ENCODE results near the gene PTPRK.
"Not testable (repeated sequence)": the region's sequence is repeated elsewhere in the genome, so short reads cannot be mapped to it uniquely, and the experiment has no call there.

The PTPRK gene

GRCh38 chr6:127992144-127992543 is 528.3 kb downstream of the PTPRK start:
- no peak for FAIRE-seq

DNA sequence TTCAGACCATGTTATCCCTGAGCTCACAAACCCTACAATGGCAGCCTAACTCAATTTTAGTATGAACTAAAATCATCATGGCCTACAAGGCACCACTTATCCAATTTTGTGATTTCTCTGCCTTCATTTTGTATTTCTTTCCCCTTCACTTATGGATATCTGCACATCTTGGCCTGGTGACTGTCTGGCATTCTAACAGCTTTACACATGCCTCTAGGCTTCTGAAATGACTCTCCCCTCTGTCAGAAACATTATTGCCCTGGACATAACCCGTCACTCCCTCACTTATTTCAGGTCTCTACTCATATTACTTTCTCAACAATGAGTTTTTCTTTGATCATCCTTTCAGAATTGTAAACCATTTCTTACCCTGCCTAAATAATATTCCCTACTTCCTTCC is 530.3 kb downstream of the PTPRK start:
- no peak for FAIRE-seq

- FAIRE-seq, result no peak
These were observed 539.4 kb downstream of the PTPRK start for GRCh38 chr6:127980996-127981395.

DNA sequence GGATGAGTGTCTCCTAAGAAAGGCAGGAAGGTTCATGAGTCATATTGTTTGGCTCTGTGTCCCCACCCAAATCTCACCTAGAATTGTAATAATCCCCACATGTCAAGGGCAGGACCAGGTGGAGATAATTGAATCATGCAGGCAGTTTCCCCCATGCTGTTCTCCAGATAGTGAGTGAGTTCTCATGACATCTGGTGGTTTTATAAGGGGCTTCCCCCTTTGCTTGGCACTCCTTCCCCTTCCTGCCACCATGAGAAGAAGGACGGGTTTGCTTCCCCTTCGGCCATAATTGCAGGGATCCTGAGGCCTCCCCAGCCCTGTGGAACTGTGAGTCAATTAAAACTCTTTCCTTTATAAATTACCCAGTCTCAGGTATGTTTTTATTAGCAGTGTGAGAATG is 542.2 kb downstream of the PTPRK start:
- FAIRE-seq, result not testable (repeated sequence)

- FAIRE-seq, result no peak
These were observed 543.6 kb downstream of the PTPRK start for GRCh38 chr6:127976796-127977195.

GRCh38 chr6:127976111-127976510 is 544.3 kb downstream of the PTPRK start:
- FAIRE-seq, result no peak

- no peak for FAIRE-seq
These were observed 547.6 kb downstream of the PTPRK start for GRCh38 chr6:127972815-127973214.

GRCh38 chr6:127971945-127972391 is 548.4 kb downstream of the PTPRK start:
- no peak for FAIRE-seq

- no peak for FAIRE-seq
These were observed 549.0 kb downstream of the PTPRK start for GRCh38 chr6:127971386-127971785.

GRCh38 chr6:127969701-127970100 is 550.7 kb downstream of the PTPRK start:
- FAIRE-seq, result no peak

DNA sequence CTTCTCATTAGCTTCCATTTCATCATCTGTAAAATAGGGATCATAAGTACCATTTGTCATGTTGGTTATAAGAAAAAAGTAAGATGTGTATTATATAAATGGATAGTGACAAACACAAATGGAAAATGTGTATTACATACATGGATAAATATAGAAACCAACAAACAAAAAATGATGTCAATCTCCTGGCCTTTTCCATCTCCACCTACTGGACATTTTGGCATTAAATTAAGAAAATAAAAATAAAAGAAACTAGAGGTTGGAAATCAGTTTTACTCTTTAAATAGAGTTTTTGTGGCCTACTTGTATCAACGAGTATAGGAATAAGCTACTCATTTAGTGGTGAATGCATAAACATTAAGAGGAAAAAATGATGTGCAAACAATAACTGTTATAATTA is 552.0 kb downstream of the PTPRK start:
- FAIRE-seq, result no peak

DNA sequence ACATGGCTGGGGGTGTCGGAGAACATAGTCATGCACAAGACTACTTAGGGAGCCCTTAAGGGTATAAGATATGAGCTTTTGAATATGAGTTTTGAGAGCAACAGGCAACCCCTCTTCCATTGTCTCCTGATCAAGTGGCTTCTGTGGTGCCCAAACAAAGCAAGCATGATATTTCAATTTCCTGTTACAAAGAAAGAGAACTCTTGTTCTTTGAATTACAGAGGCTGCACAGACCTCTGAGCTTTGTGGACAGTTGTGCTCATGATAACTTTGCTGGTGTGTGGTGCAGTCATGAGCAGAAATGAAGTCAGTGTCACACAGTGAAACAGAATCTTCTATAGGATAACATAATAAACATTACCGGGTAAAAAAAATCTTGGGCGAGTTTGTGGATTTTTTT is 552.7 kb downstream of the PTPRK start:
- no peak for FAIRE-seq

DNA sequence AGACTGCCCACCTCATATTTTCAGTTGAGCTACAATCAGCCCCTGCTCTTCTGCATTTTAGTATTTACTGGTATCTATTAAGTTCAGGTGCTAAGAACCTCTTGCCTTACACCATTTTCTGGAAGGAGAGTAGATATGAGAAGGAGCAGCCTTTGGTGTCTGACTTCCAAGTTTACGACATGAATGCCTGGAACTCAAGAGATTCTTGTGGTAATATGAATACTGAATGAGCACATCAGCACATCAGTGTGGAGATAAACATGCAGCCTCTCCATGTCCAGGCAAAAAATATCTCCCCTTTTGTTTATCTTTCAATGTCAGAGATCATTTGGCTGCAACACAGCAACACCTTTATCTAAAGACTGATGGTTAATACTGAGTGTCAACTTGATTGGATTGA is 553.8 kb downstream of the PTPRK start:
- no peak for FAIRE-seq

DNA sequence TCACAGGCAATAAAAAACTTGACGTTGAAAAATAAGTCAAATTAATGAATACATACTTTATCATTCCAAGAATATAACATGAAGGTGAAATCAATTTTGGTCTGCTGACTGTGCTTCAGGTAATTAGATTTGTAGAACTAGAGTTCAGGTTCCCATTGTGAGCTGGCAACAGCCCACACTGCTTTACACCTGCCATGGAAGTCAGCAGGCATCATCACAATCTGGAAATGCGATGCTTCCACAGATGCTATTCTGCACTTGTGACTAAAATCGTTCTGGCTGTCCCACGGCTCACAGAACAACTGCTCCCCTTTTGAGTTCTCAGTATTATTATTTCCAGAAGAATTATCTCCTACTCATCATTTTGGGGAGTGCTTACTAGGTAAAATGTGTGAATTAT is 556.9 kb downstream of the PTPRK start:
- no peak for FAIRE-seq

DNA sequence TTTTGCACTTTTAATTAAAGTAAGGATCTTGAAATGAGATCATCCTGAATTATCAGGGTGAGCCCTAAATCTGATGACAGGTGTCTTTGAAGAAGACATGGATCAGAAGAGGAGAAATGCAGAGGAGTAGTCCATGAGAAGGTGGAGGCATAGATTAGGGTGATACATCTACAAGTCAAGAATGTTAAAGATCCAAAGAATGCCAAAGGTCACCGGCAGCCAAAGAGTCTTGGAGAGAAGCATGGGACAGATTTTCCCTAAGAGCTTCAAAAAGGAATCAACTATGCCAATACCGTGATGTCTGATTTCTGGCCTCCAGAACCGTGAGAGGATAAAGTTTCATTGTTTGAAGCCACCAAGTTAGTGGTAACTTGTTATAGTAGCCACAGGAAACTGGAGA is 560.5 kb downstream of the PTPRK start:
- FAIRE-seq, result no peak

GRCh38 chr6:127956956-127957355 is 563.4 kb downstream of the PTPRK start:
- FAIRE-seq, result no peak

- FAIRE-seq, result no peak
These were observed 564.0 kb downstream of the PTPRK start for GRCh38 chr6:127956260-127956888.

- no peak for FAIRE-seq
These were observed 566.3 kb downstream of the PTPRK start for GRCh38 chr6:127954082-127954481.

DNA sequence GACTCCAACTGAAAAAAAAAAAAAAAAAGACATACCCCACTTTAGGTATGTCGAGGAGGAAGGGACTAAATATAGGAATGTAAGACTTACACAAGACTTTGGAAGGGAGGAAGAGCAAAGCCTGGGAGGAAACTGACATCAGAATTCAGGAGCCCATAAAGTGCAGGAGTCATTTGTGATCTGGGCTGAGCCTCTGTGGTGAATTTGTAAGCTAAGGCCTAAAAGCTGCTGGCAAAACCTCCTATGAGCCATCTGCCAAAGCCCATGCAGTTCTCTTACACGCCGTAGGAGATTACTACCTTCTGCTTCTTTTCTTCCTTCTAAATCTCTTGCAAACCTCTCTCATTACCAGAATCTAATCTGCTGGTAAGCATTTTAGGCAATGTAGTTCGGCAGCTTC is 567.6 kb downstream of the PTPRK start:
- no peak for FAIRE-seq

DNA sequence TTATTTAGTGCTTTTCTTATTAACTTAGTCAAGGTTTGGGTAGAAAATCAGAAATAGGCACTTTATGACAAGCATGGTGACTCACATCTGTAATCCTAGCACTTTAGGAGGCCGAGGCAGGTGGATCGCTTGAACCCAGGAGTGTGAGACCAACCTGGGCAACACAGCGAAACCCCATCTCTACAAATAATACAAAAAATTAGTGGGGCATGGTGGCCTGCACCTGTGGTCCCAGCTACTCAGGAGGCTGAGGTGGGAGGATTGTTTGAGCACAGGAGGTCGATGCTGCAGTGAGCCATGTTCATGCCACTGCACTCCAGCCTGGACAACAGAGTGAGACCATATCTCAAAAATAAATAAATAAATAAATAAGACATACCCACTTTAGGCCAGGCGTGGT is 568.2 kb downstream of the PTPRK start:
- FAIRE-seq, result no peak

DNA sequence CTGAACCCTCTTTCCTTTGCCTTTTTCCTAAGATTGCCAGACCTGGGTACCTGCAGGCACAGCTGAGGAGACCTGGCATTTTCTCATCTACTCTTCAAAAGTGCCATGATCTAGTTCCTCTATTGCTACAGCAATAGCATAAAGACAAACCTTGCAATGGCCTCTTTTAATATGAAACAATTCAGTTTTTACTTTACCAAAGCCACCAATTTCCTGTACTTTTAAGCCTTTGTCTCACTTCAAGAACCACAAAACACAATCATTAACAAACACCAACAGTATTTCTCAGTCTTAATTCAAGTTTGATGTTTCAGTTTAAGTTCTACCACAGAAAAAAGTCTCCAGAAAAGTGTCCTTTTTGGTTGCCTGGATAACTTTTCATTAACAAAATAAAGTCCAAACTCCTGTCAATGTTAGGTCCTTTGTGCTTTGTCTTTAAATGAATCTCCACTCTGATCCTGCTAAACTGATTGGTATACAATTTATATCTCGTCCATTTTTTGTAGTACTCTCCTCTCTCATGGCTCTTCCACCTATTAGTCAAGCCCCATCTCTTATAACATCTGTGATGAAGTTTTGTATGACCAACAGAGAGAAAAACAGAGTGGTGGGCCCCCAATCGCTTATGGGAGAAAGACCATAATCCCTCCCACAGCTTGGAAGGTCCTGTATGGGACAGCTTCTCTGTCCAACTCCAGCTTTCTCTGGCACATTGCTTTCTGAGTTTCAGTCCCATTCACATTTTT is 569.1 kb downstream of the PTPRK start:
- no peak for FAIRE-seq

- FAIRE-seq, result no peak
These were observed 569.7 kb downstream of the PTPRK start for GRCh38 chr6:127950566-127951145.

DNA sequence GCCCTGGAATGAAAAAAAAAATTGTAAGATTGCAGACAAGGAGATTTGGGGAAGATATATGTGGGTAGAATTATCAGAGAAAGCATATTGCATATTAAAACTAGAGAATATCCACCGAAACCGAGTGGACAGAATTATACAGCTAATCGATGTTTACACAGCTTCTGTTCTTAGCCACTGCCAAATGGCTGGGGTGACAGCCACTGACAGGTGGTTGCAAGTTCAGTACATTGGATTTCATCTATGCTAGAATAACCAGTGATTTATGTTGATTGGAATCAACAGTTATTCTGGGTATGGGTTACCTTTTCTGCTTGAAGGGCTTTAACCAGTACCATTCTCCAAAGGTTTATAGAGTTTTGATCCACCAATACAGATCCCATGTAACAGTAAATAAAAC is 571.1 kb downstream of the PTPRK start:
- no peak for FAIRE-seq

GRCh38 chr6:127946388-127946787 is 574.0 kb downstream of the PTPRK start:
- no peak for FAIRE-seq

All from G401.6 (cell line).